Inflammatory macrophage (primary cell): ENCODE measurements around the gene BASP1.
A peak's percentile ranks its signal among the peaks of the same experiment; 100 is the strongest.
"Not testable (repeated sequence)": the region's sequence is repeated elsewhere in the genome, so short reads cannot be mapped to it uniquely, and the experiment has no call there.

Experiments used
- DNase-seq, 2 donors: peaks; one replicate each; pipeline ENCODE4 v3.0.0-alpha.2; 2020 to 2022

Gene BASP1

DNA sequence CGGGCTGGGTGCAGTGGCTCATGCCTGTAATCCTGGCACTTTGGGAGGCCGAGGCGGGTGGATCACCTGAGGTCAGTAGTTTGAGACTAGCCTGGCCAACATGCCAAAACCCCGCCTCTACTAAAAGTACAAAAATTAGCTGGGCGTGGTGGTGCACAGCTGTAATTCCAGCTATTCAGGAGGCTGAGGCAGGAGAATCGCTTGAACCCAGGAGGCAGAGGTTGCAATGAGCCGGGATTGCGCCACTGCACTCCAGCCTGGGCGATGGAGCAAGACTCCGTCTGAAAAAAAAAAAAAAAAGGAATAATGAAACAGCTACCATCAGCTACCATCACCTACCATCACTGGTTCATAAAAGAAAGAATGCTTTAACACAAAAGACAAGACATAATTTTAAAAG is 25.9 kb upstream of the BASP1 start:
- not testable (repeated sequence) for DNase-seq

DNA sequence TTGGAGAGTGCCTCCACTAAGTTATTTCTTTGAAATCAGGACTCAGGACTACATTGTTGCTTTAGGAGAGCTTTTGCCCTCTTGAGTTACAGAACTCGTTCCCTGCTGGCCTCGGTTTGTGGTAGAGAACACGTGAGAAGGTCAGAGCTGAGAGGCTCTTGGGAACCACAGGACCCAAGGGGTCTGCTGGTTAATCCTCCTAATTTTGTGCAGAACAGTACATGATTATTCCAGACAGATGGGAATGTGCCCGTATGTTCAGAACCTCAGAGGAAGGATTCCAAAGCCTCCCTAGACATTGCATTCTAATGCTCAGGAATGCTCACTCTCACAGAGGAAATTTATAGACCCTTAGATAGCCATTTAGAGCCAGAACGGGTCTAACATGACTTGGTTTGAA is 25.2 kb upstream of the BASP1 start:
- DNase-seq, result no peak

DNA sequence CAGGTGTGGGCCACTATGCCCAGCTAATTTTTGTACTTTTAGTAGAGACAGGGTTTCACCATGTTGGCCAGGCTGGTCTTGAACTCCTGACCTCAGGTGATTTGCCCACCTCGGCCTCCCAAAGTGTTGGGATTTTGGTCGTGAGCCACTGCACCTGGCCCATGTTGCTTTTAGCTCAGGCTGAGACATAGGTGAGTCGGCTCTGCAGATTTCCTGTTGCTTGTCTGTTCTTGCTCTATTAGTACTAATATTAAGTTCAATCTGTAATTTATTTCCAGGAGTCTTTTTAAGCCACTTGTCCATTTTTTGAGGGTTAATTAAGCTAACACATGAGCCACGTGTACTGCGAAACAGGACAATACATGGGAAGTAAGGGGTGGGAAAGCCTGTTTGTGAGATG is 21.4 kb upstream of the BASP1 start:
- DNase-seq, result no peak

DNA sequence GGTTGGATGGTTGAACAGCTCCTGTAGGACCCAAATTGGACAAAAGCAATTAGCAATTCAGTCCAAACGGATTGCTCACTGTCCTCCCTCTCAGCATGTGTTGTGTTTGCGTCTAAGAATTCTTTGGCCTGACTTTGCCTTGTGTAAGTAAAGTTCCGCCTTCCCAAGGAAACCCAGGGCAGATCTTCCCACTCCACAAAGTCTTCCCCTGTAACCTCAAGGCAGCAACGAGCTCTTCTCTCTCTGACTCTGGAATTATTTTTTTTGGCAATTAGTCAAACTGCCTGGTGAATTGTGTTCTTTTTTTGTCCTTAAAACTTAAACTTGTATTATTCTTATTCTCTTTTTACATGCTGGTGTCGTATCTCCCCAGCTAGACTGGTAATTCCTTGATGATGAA is 20.7 kb upstream of the BASP1 start:
- DNase-seq, result no peak

DNA sequence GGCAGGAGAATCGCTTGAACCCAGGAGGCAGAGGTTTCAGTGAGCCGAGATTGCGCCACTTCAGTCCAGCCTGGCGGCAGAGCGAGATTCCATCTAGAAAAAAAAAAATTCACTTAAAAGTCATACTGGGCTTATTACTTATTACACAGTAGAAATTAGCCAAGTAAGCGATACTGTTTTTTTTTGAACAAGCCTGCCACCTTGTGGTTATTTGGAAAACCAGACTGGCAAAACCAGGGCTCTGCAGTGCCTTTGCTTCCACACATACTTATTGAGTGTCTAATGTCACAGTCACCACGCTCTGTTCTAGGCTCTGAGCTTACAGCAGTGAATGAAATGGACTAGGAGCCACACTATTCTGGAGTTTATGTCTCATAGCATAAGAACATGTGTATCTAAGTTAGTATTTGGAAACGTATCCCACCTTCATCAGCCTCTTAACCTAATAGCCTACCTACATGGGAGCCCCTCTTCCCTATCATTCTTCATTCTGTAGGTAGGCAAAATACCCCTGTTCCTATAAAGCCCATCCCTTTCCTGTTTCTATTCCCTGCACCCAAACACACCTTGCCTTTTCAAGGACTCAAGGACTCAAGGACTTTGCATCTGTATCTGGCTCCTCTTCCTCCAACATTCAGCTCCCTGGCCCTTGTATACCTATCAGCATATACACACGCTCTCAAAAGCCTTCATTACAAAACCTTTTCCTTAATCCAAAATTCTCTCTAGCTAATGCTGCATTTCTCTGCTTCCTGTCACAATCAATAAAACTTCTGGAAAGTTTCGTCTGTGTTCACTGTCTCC is 13.9 kb upstream of the BASP1 start:
- DNase-seq, result peak; percentile 60 to 64

DNA sequence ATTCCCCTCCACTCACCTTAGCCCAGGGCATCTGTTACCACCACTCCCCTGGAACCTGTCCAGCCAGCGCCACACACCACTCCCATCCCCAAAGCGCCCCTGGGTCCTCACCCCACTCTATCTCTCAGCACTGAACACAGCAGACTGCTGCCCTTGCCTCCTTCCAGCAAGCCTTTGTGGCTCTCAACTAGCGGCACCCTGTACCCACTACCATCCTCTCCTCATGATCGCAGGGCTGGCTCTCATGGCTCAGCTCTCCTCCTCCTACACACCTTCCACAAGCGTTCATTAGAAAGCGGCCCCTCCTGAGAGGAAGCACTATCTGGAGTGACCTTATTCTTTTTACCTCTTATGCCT is 13.3 kb upstream of the BASP1 start:
- DNase-seq, result no peak

DNA sequence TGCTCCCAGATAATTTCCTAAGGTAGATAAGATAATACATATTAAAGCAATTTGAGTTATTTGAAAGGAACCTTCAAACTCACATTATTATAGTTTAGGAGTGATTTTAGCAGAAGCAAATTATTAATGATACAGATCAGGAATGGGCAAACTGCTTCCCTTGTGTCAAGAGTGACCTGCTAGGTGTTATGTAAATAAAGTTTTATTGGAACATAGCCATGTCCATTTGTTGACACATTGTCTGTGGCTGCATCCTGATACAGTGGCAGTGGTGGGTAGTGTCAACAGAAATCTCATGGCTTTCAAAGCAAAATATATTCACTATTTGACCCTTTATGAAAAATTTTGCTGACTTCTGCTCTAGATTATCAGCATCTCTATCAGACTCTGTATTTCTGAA is 11.4 kb upstream of the BASP1 start:
- DNase-seq, result no peak

DNA sequence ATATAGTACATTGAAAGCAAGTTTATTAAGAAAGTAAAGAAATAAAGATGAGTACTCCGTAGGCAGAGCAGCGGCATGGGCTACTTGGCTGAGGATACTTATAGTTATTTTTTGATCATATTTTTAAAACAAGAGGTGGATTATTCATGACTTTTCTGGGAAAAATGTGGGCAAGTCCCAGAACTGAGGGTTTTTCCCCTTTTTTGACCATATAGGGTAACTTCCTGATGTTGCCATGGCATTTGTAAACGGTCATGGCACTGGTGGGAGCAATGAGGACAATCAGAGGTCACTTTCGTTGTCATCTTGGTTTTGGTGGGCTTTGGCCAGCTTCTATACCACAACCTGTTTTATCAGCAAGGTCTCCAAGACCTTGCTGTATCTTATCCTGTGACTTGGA is 5.2 kb upstream of the BASP1 start:
- DNase-seq, result peak in 1 of 2 donors; percentile 31

DNA sequence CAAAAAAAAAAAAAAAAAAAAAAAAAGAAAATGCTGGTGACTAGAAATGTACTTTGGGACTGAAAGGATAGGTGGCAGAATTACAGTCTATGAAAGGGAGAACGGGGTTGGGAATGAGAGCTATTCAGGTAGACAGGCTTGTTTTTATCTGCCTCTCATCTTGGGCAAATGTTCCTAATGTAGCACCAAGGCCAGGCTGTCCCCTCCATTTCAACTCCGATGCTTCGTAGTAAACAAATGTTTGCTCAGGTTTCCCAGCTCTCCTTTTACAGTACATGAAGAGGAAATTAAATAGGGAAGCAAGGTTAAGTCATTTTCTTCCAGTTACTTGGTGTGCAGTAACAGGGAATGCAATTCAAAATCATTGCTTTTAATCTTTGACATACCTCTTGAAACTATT is 4.4 kb upstream of the BASP1 start:
- peak in 1 of 2 donors; percentile 28 for DNase-seq

DNA sequence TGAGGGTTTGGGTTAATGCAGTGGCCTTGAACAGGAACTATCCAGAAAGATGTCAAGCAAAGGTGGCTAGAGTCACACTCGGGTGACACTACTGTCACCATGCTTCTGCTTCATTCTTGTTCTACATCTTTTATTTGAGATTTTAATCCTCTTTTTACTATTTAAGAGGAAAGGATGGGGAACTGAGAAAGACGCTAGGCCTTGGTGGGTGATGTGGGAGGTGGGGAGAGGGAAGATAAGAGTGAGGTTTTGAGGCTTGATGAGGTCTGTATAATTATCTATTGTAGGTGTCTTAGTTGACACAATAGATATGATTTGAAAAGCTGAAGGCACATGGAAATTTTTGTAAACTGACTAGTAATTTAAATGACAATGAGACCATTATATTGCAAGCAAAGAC is 3.5 kb upstream of the BASP1 start:
- no peak for DNase-seq

DNA sequence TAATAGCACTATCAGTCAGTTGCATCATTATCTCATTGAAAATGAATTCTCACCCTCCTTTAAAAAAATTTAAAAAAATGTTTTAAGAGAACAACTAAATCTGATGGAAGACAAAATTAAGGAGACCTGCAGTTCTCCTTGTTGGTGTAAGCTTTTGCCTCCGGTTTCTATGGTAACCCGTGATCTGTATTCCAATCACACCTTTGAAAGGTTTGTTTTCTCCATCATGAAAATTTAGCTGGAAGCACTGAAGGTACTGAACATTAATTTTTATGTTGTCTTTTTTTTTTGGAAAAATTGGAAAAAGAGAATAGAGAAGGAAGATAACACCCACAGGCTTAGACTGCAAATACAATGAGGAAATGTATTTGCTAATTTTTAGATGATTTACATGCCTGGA is 2.5 kb upstream of the BASP1 start:
- DNase-seq, result no peak

DNA sequence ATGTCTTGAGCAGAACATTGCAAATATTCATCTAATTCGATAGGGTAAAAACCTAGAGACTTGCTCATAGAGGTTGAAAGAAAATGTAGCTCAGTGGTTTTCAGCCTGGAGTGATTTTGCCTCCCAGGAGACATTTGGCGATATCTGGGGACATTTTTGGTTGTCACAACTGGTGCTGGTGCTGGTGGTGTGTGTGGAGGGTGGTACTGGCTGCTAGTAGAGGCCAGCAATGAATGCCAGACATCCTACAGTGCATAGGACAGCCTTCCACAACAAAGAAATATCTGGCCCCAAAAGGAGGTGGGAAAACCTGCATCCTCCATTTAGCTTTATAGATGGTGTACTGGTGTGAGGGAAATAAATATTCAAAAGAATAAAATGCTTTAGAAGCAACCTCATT is 2.1 kb upstream of the BASP1 start:
- DNase-seq, result no peak

DNA sequence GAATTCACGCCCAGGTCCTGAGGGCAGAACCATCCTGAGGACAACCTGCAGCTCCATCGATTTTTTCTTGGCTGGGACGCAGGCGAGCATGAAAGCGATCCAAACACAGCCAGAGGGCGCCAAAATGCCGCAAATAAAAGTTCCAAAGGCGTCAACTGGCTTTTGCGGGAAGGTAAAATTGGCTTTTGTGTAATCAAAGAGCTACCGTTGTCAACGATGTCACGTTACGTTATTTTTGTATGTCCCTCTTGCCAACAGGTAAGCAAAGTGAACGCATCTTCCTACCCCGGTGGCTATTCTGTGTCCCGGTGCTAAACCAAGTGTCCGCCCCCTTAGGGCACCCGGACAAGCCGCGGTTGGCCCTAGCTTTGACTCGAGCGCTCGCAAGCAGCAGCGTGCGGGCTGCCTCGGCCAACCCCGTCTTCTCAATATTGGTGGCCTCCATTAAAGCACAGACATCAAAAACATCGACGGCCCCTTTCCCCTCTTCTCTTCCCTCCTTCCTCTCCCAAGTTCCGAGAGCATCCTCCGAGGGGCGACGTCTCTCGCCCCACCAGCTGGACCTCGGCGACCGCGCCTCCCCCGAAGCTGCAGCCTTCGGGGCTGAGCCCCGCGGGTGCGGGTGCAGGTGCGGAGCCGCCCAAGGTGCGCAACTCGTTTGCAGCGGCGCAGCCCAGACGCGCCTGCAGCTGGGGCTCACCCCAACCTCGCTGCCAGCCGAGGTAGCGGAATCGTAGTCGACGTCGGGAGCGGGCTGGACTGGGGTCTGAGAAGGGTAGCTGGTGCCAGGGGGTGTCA is 1.1 kb upstream of the BASP1 start:
- DNase-seq, result peak; percentile 84 to 85

DNA sequence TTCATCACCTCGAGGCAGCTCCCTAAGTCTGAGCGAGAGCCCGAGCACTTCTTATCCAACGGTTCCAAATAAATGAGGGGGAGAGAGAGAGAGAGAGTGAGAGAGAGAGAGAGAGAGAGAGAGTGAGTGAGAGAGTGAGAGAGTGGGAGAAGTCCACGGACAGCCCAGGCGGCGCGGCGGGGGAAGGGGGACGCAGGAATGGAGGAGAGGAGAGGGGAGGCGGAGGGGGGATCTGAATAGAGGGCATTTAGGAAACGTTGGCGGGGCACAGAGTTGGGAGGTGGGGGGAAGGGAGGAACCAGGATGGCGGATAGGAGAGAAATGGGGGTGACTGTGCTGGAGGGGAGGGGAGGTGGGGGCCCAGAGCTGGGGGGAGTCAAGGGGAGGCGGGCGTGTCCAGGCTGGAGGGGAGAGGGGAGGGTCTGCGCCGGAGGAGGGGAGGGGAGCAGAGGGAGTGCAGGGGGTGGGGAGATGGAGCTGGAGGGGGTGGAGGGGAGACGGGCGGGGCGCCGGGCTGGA is 398 bp upstream of the BASP1 start:
- no peak for DNase-seq

DNA sequence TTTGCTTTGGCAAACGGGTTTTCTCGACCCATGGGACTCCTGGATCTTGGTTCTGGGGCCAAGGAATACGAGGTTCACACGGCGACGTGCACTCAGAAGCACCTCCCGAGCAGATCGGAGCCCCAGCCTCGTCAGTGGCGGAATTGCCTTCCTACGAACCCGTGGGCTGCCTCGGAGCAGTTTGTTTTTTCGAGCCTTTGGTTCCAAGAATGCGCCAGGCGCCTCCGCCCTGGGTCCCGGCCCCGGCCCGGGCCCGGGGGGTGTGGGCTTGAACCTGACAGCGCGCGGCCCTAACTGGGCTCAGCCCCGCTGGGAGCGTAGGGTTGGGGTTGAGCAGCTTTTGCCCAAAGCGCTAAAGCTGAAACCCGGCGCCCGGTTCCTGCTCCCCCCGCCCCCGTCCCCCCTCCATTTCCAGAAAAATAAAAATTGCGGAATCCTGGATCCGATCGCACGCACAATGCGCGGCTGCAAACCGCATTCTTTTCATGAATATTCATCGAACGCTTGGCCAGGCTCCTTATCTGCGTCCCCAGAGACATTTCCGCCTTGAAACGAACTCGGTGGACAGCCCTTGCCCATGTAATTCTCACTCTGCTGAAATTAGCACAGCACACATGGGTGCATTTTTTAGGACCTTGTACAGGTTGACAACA is 1.0 kb downstream of the BASP1 start:
- peak in 1 of 2 donors; percentile 59 for DNase-seq

DNA sequence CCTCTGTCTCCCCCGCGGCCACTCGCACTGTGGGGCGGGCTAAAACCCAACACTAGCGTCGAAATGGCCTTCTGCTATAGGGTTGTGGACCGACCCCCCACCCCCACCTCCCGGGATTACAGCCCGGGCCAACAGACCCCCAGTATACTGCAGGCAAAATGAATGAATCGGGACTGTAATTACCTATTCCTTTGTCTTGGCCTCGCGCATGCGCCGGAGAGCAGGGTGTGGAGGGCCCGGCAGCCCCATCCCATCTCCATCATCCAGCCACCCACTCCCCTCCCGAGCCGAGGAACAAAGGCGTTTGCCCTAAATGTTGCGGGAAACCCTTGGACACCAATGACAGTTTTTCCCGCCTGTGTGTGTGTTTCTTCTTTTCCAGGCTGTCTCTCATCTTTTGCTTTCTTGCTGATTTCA is 1.6 kb downstream of the BASP1 start:
- no peak for DNase-seq

DNA sequence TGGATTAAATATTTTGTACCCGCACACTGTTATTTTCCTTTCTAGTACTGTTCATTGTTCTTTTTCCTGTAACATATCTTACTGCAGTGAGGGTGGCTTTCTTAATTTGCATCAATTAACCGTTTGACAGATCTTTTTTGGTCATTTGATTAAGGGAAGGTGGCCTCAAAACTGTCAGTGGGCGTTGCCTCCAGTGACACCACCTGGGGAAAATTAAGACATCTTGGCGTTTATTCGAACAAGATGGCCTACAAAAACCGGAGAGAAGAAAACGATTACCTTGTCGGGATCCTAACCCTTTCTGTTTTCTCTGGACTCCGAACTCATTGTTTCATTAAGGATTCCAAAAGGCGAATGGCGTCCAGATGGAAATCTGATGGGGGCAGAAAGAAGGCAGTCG is 2.0 kb downstream of the BASP1 start:
- no peak for DNase-seq

DNA sequence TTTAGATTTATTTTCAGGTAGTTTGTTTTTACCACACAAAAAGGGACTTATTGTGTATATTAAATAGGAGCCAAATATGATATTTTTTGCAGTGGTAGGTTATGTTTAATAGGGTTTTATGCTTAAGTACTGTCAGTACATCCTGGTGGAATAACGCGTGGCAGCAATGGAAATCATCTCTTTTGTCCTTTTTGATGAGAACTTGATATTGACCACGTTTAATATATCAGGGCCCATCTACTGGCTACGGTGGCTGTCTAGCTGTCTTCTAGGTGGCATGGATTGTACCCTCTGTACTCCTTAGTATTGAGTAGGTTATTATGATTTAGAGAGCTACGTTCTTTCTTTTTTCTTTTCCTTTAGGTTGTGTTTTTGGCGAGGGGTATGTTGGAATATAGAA is 2.6 kb downstream of the BASP1 start:
- DNase-seq, result no peak

DNA sequence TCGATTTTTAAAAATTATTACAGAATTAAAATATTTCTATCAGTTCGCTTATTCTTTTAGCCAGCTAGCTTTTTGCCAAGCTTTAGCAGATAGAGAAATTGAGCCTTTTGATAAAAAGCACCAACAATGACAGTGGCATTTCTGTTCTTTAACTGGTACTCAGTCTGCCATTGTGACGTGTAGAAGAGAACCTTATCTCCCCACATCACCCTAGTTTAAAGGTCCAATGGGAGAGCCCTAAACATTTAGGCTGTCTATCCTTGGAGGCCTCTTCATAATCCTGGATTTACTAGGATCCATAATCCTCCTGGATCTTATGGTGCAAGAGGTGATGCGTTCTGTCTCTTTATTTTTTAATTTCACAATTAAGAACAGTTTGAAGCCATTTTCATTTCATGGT is 3.0 kb downstream of the BASP1 start:
- DNase-seq, result no peak

DNA sequence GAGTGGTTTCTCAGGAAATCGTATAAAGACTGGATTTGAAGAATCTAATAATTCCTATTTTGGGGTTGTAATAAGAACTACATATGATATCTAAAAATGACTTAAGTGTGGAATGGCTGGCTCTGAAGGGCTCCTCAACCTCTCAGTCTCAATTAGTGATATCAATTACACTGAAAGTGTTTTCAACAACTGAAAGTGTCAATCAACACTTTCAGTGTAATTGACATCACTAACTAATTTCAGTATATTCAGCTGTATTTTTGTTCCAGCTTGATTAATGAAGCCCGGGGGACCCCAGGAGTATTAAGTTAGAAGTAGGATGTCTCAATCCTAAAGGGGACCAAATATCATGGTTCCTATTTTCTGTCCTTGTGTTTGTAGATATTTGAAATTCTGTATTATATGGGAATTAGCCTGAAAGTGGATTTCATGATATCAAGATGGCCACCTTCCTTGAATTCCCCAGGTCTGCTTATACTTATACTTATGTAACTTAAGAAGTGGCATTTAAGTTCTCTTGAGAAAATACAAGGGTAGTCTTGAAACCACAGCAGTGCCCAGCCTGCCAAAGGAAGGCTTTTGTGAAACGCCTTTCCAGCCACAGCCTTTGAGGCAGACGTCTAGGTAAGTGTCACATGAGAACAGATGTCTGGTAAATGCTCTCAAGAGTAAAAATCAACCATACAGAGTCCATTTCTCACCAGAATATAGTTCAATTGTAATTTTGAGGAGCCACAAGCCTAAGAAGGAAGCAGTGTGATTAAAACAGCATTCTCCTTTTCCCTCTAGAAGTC is 4.6 kb downstream of the BASP1 start:
- DNase-seq, result no peak

DNA sequence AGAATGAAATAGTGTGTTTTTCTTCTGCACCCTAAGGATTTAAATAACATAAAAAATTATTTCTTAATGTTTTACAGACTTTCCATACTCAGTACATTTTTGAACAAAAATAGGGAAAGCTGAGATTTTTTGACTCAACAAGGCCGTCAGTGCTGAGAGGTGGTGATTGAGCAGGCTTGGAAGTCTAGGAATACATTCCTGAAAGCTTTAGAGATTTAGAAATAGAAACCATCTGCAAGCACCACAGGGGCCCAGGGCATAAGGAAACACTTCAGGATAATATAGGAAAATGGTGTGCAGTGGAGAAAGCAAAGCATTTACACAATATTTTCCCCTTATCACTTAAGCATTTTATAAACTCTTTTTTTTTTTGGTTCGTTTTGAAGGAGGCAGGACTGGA is 5.2 kb downstream of the BASP1 start:
- no peak for DNase-seq

DNA sequence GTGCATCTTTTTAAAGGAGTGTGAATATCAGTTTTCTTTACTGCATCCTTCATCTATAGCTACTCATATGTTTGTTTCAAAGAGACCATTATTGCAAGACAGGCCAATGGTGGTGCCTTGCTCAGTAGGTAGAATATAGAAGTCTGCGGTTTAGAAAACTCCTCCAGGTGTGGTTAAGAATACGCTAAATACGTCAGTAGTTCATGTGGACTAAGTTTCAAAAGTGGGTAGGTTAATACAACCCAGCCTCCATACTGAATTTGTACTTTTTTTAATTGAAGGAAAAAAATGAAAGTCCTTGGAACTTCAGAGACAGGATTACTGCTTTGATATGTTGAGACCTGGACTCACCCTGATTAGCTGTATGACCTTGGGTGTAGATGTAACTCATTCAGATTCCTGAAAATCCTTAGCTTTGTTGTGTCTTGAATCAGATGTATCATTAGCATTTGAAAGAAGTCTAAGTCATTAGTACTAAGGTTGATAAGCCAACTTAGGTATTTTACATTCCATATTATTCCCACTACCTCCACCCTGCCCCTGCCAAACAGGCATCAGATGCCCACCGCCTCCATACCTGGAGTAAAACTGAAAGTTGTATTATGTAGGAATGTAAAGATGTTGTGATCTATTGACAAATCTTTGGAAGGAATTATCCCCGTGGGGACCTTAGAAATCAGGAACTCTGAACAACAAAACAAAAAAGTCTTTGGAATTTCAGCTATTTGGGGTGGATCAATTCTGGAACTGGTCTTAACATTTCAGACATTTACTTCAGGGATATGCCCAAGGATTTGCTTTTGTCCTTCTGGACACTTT is 6.1 kb downstream of the BASP1 start:
- DNase-seq, result no peak
